ENCODE measurements around the gene SPIB.

- TF ChIP-seq PPARA (CRISPR knock-in tag; IDR thresholded peaks at IDR 0.05; ENCODE audit: borderline replicate concordance) (no peak), GLIS3 (CRISPR knock-in tag; IDR thresholded peaks at IDR 0.05) (no peak), CREB5 (CRISPR knock-in tag; IDR thresholded peaks at IDR 0.05; ENCODE audit: low read depth) (no peak), TSHZ2 (CRISPR knock-in tag; IDR thresholded peaks at IDR 0.05) (no peak)
These were observed at the start of gene SPIB for GRCh38 chr19:50418176-50419021.
